Right renal cortex interstitium (tissue), 3 donors: Measurements from ENCODE around the gene LRRC75A. TPM values are rescaled to one million over a fixed set of nuclear protein-coding genes. Genes with fewer than 3 reads are reported as not detected.
"Not testable (repeated sequence)": the region's sequence is repeated elsewhere in the genome, so short reads cannot be mapped to it uniquely, and the experiment has no call there.

ENCODE experiments used
- DNase-seq, 3 donors: peaks; one replicate each; pipeline ENCODE4 v3.0.0-alpha.2; 2013; ENCODE audit warnings: low read depth in 3 of 3, low spot score in 2 of 3
- polyA plus RNA-seq, 3 donors: library from polyadenylated mRNA; unstranded; fragments of 120-200 nt; gene quantifications; one replicate each; pipeline ENCODE4 v1.2.1, GENCODE V29; 2013; ENCODE audit not compliant: insufficient read length in 3 of 3

Gene LRRC75A
- polyA plus RNA-seq, 3 donors, result 4.2 to 4.7 (median 4.6) TPM

- DNase-seq, result no peak
These were observed 35.8 kb downstream of the LRRC75A start for GRCh38 chr17:16455997-16456741.

GRCh38 chr17:16453493-16453851 lies 38.5 kb downstream of the LRRC75A start:
- DNase-seq, result no peak

- DNase-seq, result not testable (repeated sequence)
These were observed 39.7 kb downstream of the LRRC75A start for GRCh38 chr17:16452268-16452667.

DNA sequence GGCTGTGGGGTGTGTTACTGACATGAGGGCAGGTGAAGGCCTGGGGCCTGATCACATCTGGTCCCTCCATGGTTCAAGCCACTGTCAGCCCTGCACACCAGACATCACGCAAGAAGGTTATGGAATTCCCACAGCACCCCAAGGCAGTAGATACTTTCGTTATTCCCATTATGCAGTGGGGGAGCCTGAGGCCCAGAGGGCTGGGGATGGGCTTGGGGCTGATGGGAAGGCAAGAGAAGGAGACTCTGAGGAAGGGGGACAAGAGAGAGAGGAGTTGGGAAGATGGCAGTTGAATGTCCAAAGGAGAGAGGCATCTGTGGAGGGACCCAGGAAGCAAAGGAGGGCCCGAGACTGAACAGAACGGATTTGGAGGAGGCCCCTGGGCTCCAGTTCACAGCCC lies 42.0 kb downstream of the LRRC75A start:
- DNase-seq, result no peak

DNA sequence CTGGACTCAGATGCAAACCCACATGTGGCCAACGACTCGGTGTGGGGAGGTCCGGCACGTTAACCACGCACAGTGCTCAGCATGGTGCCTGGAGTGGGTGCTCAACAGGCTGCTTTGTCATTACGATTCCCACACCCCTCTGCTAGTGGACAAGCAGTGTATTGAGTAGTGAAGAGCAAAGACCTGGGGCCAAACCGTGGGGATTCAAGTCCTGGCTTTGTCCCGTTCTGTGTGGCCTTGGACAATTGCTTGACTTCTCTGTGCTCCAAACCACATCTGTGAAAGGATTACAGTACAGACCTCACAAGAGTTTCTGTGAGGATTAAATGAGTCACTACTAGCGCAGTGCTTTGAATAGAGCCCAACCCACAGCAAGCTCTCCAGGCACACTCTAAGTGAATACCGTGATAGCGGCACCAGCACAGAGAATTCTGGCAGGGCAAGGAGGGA lies 42.8 kb downstream of the LRRC75A start:
- DNase-seq, result no peak

GRCh38 chr17:16448490-16448889 lies 43.5 kb downstream of the LRRC75A start:
- DNase-seq, result no peak

DNA sequence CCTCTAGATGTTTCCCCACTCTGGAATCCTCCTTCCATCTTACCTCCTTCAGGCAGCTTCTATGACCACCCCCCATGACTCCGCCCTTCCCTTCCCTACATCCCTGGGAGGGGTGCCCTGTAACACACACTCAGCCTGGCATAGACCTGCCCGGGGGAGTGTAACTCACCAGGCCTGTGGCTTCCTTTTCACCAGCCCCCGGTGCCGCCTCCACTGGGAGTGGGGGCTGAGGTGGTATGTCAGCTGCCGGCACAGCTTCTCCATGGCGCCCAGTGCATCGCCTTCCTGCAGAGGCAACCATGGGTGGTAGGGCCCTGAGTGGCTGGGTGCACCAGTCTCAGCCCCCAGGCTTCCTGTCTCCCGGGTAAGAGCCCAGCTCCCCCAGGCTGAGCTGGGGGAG lies 44.3 kb downstream of the LRRC75A start:
- no peak for DNase-seq

DNA sequence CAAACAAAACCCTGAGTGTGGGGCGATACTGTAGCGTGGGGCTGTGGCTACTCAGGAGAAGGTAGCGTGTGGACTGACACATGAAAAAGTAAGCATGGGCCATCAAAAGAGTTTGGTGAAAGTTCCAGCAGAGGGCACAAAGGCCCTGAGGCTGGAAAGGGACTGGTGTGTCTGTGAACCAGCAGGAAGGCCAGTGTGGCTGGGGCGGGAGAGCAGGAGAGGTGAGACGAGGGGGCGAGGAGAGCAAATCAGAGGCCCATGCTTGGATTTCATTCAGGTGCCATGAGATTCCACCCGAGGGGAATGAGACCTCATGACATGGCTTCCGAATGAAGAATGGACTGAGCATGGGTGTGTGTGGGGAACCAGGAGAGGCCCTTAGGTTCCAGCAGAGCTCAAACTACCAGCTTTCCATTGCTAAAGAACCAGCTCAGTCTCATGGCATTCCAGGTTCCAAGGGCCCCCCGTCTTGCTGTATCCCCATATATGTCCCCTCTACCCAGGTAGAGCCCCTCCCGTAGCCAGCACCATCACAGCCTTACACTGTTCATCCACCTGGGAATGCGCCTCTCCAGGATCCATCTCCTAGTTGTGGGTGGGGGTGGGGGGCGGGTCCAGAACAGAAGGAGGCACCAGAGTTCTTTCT lies 45.5 kb downstream of the LRRC75A start:
- DNase-seq, result no peak

DNA sequence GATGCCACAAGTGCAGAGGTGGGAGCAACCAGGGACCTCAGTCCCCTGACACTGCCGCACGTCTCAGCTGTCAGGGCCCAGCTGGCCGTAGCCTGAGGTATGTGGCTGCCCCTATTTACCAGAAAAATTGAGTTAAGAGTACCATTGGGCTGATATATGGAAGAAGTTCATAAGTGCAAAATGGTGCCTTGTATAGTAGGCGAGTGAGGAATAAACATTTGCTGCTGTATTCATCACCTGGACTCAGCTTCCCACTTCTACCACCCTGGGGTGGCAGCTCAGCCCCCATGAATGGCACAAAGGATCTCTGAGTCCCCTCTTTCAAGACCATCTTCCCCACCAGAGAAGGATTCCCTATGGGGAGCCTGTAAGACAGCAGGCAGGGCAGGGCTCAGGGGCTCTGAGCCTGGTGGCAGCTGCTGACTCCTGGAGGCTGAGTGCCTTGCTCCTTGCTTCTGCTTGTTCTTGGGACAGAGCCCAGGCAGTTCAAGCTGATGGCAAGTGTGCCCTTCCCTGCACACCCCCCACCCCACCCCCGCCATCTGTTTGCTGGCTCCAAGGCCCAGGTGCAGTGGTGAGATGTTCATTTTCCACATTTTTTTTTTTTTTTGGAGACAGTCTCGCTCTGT lies 47.6 kb downstream of the LRRC75A start:
- DNase-seq, result no peak

DNA sequence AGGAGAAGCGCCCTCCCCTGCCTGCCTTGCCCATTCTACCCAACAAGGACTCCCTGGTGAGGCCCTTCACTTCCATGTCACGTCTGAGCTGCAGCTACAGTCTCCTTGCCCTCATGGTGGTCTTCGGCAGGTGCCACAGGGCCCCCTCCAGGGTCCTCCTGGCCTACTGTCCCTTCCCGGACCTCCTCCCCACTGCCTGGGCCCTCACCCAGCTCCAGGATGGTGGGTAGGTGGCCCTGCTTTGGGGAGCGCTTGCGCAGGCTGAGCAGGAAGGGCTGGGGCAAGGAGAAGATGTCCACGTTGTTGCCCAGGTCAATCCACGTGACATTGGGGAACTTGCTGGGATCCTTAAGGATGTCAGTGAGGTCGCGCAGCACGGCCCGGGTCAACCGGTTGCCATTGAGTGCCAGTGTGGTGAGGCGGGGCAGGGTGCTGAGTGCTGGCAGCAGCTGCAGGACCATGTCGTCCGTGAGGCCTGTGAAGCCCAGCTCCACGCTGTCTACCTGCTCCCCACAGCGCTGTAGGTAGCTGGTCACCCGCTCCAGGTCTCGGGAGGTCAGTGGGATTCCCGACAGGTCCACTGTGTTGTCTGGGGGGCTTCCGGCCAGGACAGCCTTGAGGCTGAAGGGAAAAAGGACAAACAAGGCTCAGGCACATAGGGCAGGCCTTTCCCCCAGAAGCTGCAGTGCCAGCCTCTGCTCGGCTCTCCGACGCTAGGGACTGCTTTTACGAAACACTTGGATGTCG lies 48.3 kb downstream of the LRRC75A start:
- DNase-seq, result no peak

DNA sequence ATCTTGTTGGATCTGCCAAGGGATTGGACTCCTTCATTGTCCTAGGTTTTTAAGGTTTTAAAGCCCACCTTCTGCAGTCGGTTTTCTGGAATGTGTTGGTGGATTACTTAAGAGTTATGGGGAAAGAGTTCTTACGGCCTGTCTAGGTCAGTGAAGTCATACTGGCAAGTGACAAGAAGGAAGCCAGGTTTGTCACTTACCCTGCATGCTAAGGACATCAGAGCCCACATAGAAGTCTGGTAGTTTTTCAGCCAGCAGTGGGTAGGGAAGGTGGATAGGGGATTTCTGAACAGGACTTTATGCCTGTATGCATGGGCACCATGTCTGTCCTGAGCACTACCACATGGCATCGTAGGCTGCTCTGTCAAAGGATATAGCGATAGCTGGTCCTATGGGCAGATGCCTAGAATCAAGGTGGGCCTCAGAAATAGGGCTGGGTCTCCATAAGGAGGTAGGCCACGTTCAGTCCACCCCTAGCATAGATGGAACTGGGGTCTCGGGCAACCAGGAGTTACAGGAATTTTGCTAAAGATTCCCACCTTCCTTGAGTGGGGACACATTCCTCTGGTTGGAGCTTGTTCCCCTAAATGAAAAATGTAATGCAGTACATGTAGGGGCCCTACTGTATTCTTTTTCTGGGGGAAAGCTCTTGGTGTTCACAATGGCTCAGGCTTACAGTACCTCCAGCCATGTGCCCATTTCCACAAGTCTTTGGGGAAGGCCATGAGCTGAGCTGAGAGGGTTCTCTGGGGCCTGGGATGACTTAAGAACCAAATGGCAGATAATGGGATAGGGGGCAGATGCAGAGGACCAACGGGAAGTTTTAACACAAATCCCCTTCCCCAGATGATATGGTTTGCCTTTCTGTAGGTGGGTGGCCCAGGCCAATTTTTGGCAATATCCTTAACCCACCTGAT lies 49.1 kb downstream of the LRRC75A start:
- no peak for DNase-seq

DNA sequence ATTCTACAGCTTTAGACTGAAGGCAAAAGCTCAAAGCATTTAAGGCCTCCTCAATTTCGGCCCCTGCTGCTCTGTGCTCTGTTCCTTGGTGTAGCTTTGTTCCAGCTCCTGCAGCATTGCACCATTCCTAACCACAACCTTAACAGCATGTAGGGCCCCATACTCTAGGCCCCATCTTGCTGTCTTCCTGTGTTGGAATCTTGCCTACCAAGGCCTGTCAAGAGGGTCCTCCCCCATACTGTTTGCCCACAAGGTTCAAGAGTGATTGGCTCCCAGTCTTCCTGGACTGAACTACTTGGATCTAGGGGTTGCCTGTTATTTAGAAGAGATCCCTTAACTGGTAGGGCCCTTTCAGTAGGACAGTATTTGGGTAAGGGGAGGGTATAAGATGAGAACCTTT lies 49.9 kb downstream of the LRRC75A start:
- DNase-seq, result no peak

GRCh38 chr17:16440901-16441629 lies 50.9 kb downstream of the LRRC75A start:
- DNase-seq, result no peak

- DNase-seq, result not testable (repeated sequence)
These were observed 51.6 kb downstream of the LRRC75A start for GRCh38 chr17:16440354-16440753.

- no peak for DNase-seq
These were observed 52.1 kb downstream of the LRRC75A start for GRCh38 chr17:16439811-16440351.

DNA sequence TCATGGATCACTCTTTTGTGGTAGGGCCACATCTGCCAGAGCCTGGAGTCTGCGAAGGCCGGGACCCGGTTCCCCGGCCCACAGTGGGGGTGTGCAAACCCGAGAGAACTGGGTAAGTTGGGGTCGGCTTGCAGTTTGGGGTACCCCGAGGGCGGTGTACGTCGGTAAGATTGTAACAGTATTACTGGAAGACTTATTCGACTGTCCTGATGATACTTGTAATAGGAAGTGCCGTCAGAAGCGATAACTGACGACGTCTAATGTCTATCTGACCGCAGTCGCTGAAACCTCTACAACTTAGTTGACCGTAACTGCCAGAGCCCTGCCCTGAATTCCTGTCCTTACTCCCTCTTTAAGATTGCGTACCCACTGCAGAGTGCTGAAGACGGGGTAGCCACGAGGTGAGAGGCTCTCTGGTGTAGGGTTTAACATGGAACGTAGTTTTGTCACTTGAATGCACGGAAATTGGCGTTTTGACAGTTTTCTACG lies 52.6 kb downstream of the LRRC75A start:
- no peak for DNase-seq

GRCh38 chr17:16438557-16439302 lies 53.3 kb downstream of the LRRC75A start:
- DNase-seq, result peak; percentile 97 to 98 (median 98)

DNA sequence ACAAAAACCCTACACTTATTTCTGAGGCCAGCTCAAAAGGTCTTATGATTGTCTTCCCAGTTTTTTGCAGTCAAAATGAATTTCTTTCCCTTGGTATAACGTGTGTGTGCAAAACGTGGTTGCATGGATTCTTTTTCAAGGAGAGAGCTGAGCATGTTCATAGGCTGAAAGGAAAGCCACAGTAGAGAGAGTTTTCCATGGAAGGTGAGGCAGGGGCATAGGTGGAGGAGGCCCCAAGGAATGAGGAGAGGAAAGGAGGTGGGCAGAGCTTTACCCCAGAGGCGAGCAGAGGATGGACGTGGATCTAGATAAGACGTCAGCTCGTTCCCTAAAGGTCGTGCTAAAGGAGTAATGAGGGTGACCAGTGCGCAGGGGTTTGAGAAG lies 53.8 kb downstream of the LRRC75A start:
- no peak for DNase-seq
